ENCODE measurements around the gene RHOV.
A peak's percentile ranks its signal among the peaks of the same experiment; 100 is the strongest.

Gene RHOV

GRCh38 chr15:40873694-40874561 is at the start of gene RHOV:
Gene RHOV (minus strand): TSS chr15:40874234. CDS start chr15:40874139, 95 bp downstream.
- DNase-seq, result peak; percentile 57

GRCh38 chr15:40923551-40923950 is 49.5 kb upstream of the RHOV start:
- DNase-seq, result no peak

- DNase-seq, result no peak
Observed at GRCh38 chr15:40922608-40923005, 48.6 kb upstream of the RHOV start.

- DNase-seq, result no peak
Observed at GRCh38 chr15:40921949-40922607, 48.0 kb upstream of the RHOV start.

GRCh38 chr15:40918799-40919392 is 44.9 kb upstream of the RHOV start:
- no peak for DNase-seq

- no peak for DNase-seq
Observed at GRCh38 chr15:40918146-40918798, 44.2 kb upstream of the RHOV start.

GRCh38 chr15:40917585-40917984 is 43.6 kb upstream of the RHOV start:
- DNase-seq, result no peak

- no peak for DNase-seq
Observed at GRCh38 chr15:40915679-40916078, 41.6 kb upstream of the RHOV start.

- DNase-seq, result no peak
Observed at GRCh38 chr15:40915116-40915661, 41.2 kb upstream of the RHOV start.

GRCh38 chr15:40914486-40914885 is 40.5 kb upstream of the RHOV start:
- no peak for DNase-seq

- DNase-seq, result no peak
Observed at GRCh38 chr15:40914013-40914412, 40.0 kb upstream of the RHOV start.

- no peak for DNase-seq
Observed at GRCh38 chr15:40912478-40912877, 38.4 kb upstream of the RHOV start.

- no peak for DNase-seq
Observed at GRCh38 chr15:40911693-40912092, 37.7 kb upstream of the RHOV start.

- no peak for DNase-seq
Observed at GRCh38 chr15:40911141-40911540, 37.1 kb upstream of the RHOV start.

GRCh38 chr15:40909662-40910630 is 35.9 kb upstream of the RHOV start:
- no peak for DNase-seq

- DNase-seq, result no peak
Observed at GRCh38 chr15:40908095-40908494, 34.1 kb upstream of the RHOV start.

GRCh38 chr15:40906991-40907802 is 33.2 kb upstream of the RHOV start:
- DNase-seq, result peak; percentile 41

- DNase-seq, result peak; percentile 80
Observed at GRCh38 chr15:40906091-40906990, 32.3 kb upstream of the RHOV start.

GRCh38 chr15:40904552-40905201 is 30.6 kb upstream of the RHOV start:
- DNase-seq, result no peak

Data from activated CD8-positive, alpha-beta memory T cell treated with anti-CD3 and anti-CD28 coated beads, Interleukin-2, amount 50 U/mL, for 4 hours (primary cell).